Astrocyte of the cerebellum (primary cell): ENCODE measurements around the gene DENND5B.
"Not testable (repeated sequence)": the region's sequence is repeated elsewhere in the genome, so short reads cannot be mapped to it uniquely, and the experiment has no call there.

Experiments used
- DNase-seq: peaks from one replicate; pipeline ENCODE4 v3.0.0-alpha.2; 2011; ENCODE audit warnings: low read depth
- H3K4me3 ChIP-seq: 2 replicates; pipeline ENCODE4 v1.5.1; 2011; ENCODE audit warnings: mild to moderate bottlenecking, low read depth, low read length, moderate library complexity
- CTCF ChIP-seq: IDR thresholded peaks from 2 replicates; pipeline ENCODE4 v1.5.1; 2012; ENCODE audit warnings: low read length, low read depth, moderate library complexity, mild to moderate bottlenecking; ENCODE audit errors: missing control alignments
- in situ Hi-C: cut with HindIII; loops from 2 replicates; pipeline ENCODE4 v1.10.0; 2017; ENCODE audit warnings: low sequenced_read_pairs

Gene DENND5B

GRCh38 chr12:31506515-31507306 lies 84.2 kb downstream of the DENND5B start:
- no peak for TF ChIP-seq CTCF
- DNase-seq: no peak
- in situ Hi-C loops: no loop called here
- no peak overlapping the region for H3K4me3 ChIP-seq

DNA sequence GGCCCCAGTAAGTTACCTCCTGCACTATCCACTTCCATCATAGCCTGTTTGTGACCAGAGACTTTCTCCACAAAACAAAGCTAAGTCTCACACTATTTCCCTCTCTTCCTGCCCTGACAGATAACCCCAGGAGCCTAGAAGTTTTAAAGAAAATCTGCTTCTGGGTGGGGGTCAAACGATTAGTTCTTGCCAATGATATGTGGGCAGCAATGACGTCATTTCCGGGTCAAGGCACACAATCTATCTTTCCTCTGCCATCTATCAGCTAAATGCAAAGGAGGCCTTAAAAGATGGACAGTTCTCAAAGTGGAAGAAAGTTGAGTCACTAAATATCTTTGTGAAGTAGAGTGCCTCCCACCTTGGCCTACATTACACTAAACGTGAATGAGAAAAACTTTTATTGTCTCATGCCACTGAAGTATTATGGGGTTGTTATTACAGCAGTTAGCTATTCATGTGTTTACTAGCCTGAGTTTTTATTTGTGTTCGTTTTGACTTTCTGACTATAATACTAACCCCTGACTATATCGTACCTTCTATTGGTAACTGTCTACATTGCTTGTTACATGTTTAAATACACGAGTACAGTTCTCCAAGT lies 86.2 kb downstream of the DENND5B start:
- in situ Hi-C loops: no loop called here
- no peak overlapping the region for H3K4me3 ChIP-seq
- TF ChIP-seq CTCF: no peak
- DNase-seq: no peak

DNA sequence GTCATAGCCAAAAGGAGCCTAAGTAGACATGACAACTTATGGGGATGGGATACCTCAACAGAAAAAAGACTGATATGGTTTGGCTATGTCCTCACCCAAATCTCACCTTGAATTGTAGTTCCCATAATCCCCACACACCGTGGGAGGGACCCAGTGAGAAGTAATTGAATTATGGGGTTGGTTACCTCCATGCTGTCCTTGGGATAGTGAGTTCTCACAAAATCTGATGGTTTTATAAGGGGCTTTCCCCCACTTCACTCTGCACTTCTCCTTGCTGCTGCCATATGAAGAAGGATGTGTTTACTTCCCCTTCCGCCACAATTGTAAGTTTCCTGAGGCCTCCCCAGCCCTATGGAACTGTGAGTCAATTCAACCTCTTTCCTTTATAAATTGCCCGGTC lies 89.9 kb downstream of the DENND5B start:
- in situ Hi-C loops: not testable (repeated sequence)

DNA sequence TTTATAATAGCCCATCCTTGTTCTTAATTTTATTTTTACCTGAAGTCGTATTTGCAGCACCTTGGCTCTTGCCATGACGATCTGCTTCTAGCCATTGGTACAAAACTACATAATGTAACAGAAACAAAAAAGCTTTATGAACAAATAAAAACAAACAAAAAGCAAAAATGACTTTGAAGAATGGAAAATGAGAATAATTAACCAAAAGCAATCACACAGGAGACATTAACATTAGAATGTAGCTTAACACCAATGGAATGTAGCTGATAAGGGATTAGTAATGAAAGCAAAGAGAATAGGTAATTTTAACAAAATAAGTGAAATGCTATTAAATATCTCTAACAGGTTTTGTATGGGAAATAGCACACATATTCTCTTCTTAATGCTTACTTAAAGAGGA lies 91.4 kb downstream of the DENND5B start:
- no peak for DNase-seq
- in situ Hi-C loops: loop anchor here (25.0 kb wide), 1 partner anchor 88 kb away; the partner anchor contains the start of gene DENND5B
- no peak for TF ChIP-seq CTCF
- H3K4me3 ChIP-seq: no peak overlapping the region

More for the DNA sequence above, 89.9 kb downstream of the DENND5B start:
- not testable (repeated sequence) for H3K4me3 ChIP-seq, DNase-seq

DNA sequence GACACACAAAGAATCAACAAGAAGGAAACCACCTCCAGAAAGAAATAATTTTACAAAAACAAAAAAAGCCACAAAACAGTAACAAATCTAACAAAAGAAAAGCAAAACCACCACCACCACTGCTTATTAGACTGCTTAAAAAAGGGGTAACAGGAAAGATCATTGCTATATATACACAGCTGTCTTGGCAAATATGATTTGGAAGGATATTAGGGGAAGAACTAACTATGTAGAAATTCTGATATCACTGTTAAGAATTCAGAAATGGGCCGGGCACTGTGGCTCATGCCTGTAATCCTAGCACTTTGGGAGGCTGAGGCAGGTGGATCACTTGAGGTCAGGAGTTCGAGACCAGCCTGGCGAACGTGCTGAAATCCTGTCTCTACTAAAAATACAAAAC lies 92.5 kb downstream of the DENND5B start:
- no peak overlapping the region for H3K4me3 ChIP-seq
- in situ Hi-C loops: loop anchor here (25.0 kb wide), 1 partner anchor 89 kb away; the partner anchor contains the start of gene DENND5B
- TF ChIP-seq CTCF: no peak
- DNase-seq: no peak

DNA sequence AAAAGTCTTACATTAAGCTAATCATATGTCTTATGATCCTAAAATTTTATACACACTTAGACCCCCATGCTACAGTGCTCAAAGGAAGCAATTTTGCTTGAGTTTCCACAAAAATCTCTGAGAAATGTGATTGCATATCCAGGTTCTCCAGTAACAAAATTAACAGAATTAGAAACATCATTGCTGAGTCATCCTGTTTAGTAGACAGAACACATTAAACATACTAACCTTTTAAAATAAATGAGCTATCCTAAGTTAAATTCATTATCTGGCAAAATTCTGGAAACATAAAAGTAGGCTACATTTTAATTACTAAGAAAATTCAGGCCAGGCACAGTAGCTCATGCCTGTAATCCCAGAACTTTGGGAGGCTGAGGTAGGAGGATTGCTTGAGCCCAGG lies 94.7 kb downstream of the DENND5B start:
- TF ChIP-seq CTCF: no peak
- H3K4me3 ChIP-seq: no peak overlapping the region
- in situ Hi-C loops: loop anchor here (25.0 kb wide), 1 partner anchor 91 kb away; the partner anchor contains the start of gene DENND5B
- no peak for DNase-seq

DNA sequence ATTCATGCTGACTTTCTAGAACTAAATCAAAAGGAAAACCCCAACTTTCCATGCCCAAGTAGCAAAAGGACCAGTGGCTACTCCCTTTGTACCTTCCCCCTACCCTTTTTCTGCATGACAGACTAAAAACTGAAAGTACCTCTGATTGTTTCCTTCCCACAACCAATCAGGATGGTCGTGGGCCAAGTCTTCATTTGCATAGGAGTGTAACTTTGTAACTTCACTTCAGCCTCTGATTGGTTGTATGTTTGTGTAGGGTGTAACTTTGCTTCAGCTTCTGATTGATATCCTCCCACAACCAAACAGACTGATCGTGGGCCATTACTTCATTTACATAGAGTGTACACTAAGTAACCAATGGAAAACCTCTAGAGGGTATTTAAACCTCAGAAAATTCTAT lies 96.5 kb downstream of the DENND5B start:
- no peak for TF ChIP-seq CTCF
- DNase-seq: no peak
- in situ Hi-C loops: loop anchor here (25.0 kb wide), 1 partner anchor 93 kb away; the partner anchor contains the start of gene DENND5B

More for the DNA sequence above, 96.5 kb downstream of the DENND5B start:
- no peak overlapping the region for H3K4me3 ChIP-seq
